Neural cell (in vitro differentiated cells): ENCODE data around the gene DAZAP1. TPM values are rescaled to one million over a fixed set of nuclear protein-coding genes. Genes with fewer than 3 reads are reported as not detected.

Experiments
- H2AFZ ChIP-seq: fragments of 200-600, 300-800 bp; sonication (generic), shearing (Covaris generic); 2 replicates; pipeline ENCODE4 v1.6.0; 2014; ENCODE audit warnings: low read depth, mild to moderate bottlenecking, antibody characterized with exemption, low read length, moderate library complexity
- H3F3A ChIP-seq: fragments of 200-600 bp; shearing (Covaris generic); 2 replicates; pipeline ENCODE4 v1.6.1; 2016; ENCODE audit warnings: mild to moderate bottlenecking, moderate library complexity, mixed read lengths, antibody characterized with exemption, low read length; ENCODE audit not compliant: insufficient read depth, poor library complexity, severe bottlenecking
- H3K27ac ChIP-seq: fragments of 200-600, 300-800 bp; sonication (generic), shearing (Covaris generic); 2 replicates; pipeline ENCODE4 v1.5.1; 2014; ENCODE audit warnings: mild to moderate bottlenecking, low read length, moderate library complexity
- H3K27me3 ChIP-seq: fragments of 300-800, 200-600 bp; sonication (generic), shearing (Covaris generic); 2 replicates; pipeline ENCODE4 v1.6.0; 2014; ENCODE audit warnings: mild to moderate bottlenecking, low read depth, low read length, moderate library complexity; ENCODE audit not compliant: insufficient read depth
- H3K36me3 ChIP-seq: fragments of 300-800, 200-600 bp; sonication (generic), shearing (Covaris generic); 2 replicates; pipeline ENCODE4 v1.5.1; 2014; ENCODE audit warnings: mild to moderate bottlenecking, antibody characterized with exemption, low read length, moderate library complexity; ENCODE audit not compliant: insufficient read depth
- H3K4me2 ChIP-seq: fragments of 300-800, 200-600 bp; sonication (generic), shearing (Covaris generic); 2 replicates; pipeline ENCODE4 v1.6.0; 2014; ENCODE audit warnings: mild to moderate bottlenecking, low read length
- H3K4me3 ChIP-seq: fragments of 300-800, 200-600 bp; sonication (generic), shearing (Covaris generic); 2 replicates; pipeline ENCODE4 v1.5.1; 2014; ENCODE audit warnings: mild to moderate bottlenecking, low read length, moderate library complexity
- H3K79me2 ChIP-seq: fragments of 200-600 bp; shearing (Covaris generic); replicated peaks from 2 replicates; pipeline ENCODE4 v1.6.0; 2014; ENCODE audit warnings: mild to moderate bottlenecking, low read length, moderate library complexity; ENCODE audit not compliant: insufficient read depth
- H3K9ac ChIP-seq: fragments of 300-800, 200-600 bp; sonication (generic), shearing (Covaris generic); 2 replicates; pipeline ENCODE4 v1.6.1; 2016; ENCODE audit warnings: mild to moderate bottlenecking, low read length, mixed read lengths
- H3K9me2 ChIP-seq: fragments of 200-600 bp; shearing (Covaris generic); 2 replicates; pipeline ENCODE4 v1.6.1; 2016; ENCODE audit warnings: mild to moderate bottlenecking, low read length, mixed read lengths; ENCODE audit not compliant: insufficient read depth
- H3K9me3 ChIP-seq: fragments of 200-600, 300-800 bp; sonication (generic), shearing (Covaris generic); 2 replicates; pipeline ENCODE4 v1.6.1; 2016; ENCODE audit warnings: mild to moderate bottlenecking, mixed run types, low read length, moderate library complexity, mixed read lengths
- H4K20me1 ChIP-seq: fragments of 200-600 bp; shearing (Covaris generic); 2 replicates; pipeline ENCODE4 v1.6.1; 2016; ENCODE audit warnings: mild to moderate bottlenecking, mixed run types; ENCODE audit not compliant: insufficient read depth
- EP300 ChIP-seq: fragments of 450-650 bp; conservative IDR thresholded peaks from 2 replicates; pipeline ENCODE4 v1.6.1; 2014; ENCODE audit warnings: antibody characterized with exemption, mild to moderate bottlenecking, moderate library complexity; ENCODE audit not compliant: poor library complexity, severe bottlenecking
- EZH2 ChIP-seq: fragments of 200-600, 300-800 bp; shearing (Covaris generic), sonication (generic); IDR thresholded peaks from 2 replicates; pipeline ENCODE4 v1.6.1; 2014; ENCODE audit warnings: antibody characterized with exemption, low read length, borderline replicate concordance, mild to moderate bottlenecking; ENCODE audit not compliant: insufficient read depth, poor library complexity, severe bottlenecking
- MXI1 ChIP-seq: fragments of 450-650 bp; conservative IDR thresholded peaks from 2 replicates; pipeline ENCODE4 v1.6.1; 2014; ENCODE audit warnings: antibody characterized with exemption, mild to moderate bottlenecking; ENCODE audit not compliant: poor library complexity, severe bottlenecking
- POLR2AphosphoS5 ChIP-seq: IDR thresholded peaks from 2 replicates; pipeline ENCODE4 v1.6.1; 2012
- RAD21 ChIP-seq: fragments of 450-650 bp; conservative IDR thresholded peaks from 2 replicates; pipeline ENCODE4 v1.6.1; 2014; ENCODE audit warnings: antibody characterized with exemption, mild to moderate bottlenecking, moderate library complexity
- SMC3 ChIP-seq: fragments of 450-650 bp; conservative IDR thresholded peaks from 2 replicates; pipeline ENCODE4 v1.6.1; 2014; ENCODE audit warnings: antibody characterized with exemption, mild to moderate bottlenecking, moderate library complexity; ENCODE audit not compliant: poor library complexity
- TAF1 ChIP-seq: IDR thresholded peaks from 2 replicates; pipeline ENCODE4 v1.6.1; 2012; ENCODE audit warnings: low read depth
- polyA plus RNA-seq: library from polyadenylated mRNA; depleted of rRNA; stranded (reverse); fragments of >200 nt; gene quantifications from 2 replicates; pipeline ENCODE4 v1.2.3, GENCODE V29; 2014
- TF ChIP-seq, protein P1 (sequence below): fragments of 450-650 bp; IDR thresholded peaks from 2 replicates; pipeline ENCODE4 v1.5.1; 2014; ENCODE audit warnings: antibody characterized with exemption, mild to moderate bottlenecking, moderate library complexity; ENCODE audit not compliant: poor library complexity, severe bottlenecking
- TF ChIP-seq, protein P2 (sequence below): IDR thresholded peaks from 2 replicates; pipeline ENCODE4 v1.6.1; 2012; ENCODE audit warnings: borderline replicate concordance

The DAZAP1 gene
- polyA plus RNA-seq, 1 donor from 2014 or later = 60.5 TPM

DNA sequence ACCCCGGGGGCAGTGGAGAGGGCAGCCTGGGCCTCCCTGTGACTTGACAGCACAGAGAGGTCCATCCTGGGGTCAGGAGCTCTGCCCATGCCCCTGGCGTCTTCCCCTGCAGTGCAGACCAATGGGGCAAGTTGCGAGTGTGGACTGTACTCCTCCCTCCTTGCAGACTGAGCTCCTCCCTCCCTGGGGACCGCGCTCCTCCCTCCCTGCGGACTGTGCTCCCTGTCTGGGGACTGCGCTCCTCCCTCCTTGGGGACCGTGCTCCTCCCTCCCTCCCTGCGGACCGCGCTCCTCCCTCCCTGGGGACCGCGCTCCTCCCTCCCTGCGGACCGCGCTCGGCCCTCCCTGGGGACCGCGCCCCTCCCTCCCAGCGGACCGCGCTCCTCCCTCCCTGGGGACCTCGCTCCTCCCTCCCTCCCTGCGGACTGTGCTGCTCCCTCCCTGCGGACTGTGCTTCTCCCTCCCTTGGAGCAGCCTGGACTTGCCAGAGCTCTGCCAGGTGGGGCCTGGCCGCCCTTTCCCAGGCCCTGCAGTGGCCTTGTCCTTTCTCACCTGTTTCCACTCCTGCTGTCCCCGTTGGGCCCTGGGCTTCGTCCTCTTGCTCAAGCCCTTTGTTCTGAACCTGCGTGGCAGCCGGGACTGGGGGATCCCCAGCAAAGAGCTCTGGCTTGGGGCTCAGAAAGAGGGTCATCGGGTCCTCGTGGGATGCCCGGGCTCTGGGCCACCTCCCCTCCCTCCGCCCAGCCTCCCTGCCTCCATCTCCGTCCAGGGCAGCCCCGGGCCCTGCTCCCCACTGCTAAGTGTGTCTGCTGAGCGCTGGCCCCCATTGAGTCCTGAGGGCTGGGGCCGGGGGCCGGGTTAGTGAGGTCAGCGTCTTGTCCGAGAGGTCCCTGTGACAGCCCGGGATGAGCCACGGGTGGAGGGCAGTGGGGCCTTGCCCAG lies 12.9 kb upstream of the DAZAP1 start:
- H3K4me3 ChIP-seq = no peak overlapping the region

DNA sequence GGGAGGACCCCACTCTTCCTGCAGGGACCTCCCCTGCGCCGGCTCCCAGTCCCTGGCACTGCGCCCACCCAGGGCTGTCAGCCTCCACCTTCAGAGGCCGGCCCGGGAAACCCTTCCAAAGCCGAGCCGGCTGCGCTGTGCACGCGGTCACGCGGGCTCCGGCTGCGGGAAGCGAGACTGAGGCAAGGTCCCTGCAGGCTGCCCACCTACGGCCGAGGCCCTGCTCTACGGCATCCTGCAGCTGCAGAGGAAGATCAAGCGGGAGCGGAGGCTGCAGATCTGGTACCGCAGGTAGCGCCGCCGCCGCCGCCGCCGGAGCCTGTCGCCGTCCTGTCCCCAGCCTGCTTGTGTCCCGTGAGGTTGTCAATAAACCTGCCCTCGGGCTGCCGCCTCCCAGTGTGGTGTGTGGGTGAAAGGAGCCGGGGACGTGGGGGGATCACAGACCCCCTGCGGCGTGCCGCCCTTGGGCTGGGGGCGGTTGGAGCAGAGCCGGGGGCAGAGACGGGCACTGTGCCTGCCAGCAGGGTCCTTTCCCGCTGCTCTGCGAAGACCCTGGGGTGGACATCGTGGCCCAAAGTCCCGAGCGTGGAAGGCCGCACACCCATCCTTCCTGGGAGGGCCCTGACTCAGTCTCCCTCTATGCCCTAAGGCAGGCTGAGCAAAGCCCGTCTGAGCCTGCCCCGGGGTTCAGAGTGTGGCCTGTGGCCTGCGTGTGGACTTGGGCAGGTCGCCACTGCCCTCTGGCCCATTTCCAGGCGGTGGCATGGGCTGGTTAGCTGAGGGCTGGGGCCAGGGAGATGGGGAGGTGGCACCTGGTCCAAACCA lies 12.0 kb upstream of the DAZAP1 start:
- no peak overlapping the region for H3K4me3 ChIP-seq
- TF ChIP-seq MXI1 (no peak), TAF1 (no peak), POLR2AphosphoS5 (no peak), SMC3 (no peak), EP300 (no peak), EZH2 (no peak), RAD21 (no peak)
- TF ChIP-seq, protein P1, sequence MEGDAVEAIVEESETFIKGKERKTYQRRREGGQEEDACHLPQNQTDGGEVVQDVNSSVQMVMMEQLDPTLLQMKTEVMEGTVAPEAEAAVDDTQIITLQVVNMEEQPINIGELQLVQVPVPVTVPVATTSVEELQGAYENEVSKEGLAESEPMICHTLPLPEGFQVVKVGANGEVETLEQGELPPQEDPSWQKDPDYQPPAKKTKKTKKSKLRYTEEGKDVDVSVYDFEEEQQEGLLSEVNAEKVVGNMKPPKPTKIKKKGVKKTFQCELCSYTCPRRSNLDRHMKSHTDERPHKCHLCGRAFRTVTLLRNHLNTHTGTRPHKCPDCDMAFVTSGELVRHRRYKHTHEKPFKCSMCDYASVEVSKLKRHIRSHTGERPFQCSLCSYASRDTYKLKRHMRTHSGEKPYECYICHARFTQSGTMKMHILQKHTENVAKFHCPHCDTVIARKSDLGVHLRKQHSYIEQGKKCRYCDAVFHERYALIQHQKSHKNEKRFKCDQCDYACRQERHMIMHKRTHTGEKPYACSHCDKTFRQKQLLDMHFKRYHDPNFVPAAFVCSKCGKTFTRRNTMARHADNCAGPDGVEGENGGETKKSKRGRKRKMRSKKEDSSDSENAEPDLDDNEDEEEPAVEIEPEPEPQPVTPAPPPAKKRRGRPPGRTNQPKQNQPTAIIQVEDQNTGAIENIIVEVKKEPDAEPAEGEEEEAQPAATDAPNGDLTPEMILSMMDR = no peak

More for the DNA sequence above, 12.9 kb upstream of the DAZAP1 start:
- no peaks in the 10 kb centered on the region for H3F3A ChIP-seq
- no peaks in the 10 kb centered on the region for H3K9me3 ChIP-seq
- no peaks in the 10 kb centered on the region for H4K20me1 ChIP-seq
- H3K9me2 ChIP-seq = no peaks in the 10 kb centered on the region
- no peak for TF ChIP-seq EP300
- no peak for TF ChIP-seq SMC3
- TF ChIP-seq, protein P2, sequence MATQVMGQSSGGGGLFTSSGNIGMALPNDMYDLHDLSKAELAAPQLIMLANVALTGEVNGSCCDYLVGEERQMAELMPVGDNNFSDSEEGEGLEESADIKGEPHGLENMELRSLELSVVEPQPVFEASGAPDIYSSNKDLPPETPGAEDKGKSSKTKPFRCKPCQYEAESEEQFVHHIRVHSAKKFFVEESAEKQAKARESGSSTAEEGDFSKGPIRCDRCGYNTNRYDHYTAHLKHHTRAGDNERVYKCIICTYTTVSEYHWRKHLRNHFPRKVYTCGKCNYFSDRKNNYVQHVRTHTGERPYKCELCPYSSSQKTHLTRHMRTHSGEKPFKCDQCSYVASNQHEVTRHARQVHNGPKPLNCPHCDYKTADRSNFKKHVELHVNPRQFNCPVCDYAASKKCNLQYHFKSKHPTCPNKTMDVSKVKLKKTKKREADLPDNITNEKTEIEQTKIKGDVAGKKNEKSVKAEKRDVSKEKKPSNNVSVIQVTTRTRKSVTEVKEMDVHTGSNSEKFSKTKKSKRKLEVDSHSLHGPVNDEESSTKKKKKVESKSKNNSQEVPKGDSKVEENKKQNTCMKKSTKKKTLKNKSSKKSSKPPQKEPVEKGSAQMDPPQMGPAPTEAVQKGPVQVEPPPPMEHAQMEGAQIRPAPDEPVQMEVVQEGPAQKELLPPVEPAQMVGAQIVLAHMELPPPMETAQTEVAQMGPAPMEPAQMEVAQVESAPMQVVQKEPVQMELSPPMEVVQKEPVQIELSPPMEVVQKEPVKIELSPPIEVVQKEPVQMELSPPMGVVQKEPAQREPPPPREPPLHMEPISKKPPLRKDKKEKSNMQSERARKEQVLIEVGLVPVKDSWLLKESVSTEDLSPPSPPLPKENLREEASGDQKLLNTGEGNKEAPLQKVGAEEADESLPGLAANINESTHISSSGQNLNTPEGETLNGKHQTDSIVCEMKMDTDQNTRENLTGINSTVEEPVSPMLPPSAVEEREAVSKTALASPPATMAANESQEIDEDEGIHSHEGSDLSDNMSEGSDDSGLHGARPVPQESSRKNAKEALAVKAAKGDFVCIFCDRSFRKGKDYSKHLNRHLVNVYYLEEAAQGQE = no peak
- peak; percentile 13 for TF ChIP-seq POLR2AphosphoS5
- no peak for TF ChIP-seq RAD21
- TF ChIP-seq MXI1 = no peak
- TF ChIP-seq, protein P1 = no peak
- H3K27ac ChIP-seq = no peak overlapping the region
- H3K79me2 ChIP-seq = no peaks in the 10 kb centered on the region
- no peaks in the 10 kb centered on the region for H3K27me3 ChIP-seq
- H3K36me3 ChIP-seq = no peaks in the 10 kb centered on the region
- H2AFZ ChIP-seq = no peak overlapping the region
- H3K4me2 ChIP-seq = no peak overlapping the region
- H3K9ac ChIP-seq = no peak overlapping the region

More for the DNA sequence above, 12.0 kb upstream of the DAZAP1 start:
- Histone ChIP-seq H4K20me1 (no peaks in the 10 kb centered on the region), H3K27me3 (no peaks in the 10 kb centered on the region), H3K27ac (no peak overlapping the region), H3K4me2 (no peak overlapping the region), H3K9me2 (no peaks in the 10 kb centered on the region), H2AFZ (no peak overlapping the region), H3K79me2 (no peaks in the 10 kb centered on the region), H3K9ac (no peak overlapping the region), H3F3A (no peaks in the 10 kb centered on the region), H3K36me3 (no peaks in the 10 kb centered on the region), H3K9me3 (no peaks in the 10 kb centered on the region)
